HG03442 (cell line): Measurements from ENCODE around the gene CD96.
"Not testable (repeated sequence)": the region's sequence is repeated elsewhere in the genome, so short reads cannot be mapped to it uniquely, and the experiment has no call there.

ENCODE experiments used
- ATAC-seq: cut with Tn5 transposase; IDR thresholded peaks from one replicate; pipeline ENCODE4 v1.9.1; 2021; ENCODE audit warnings: mild to moderate bottlenecking, moderate library complexity; ENCODE audit not compliant: unreplicated experiment

CD96 gene

DNA sequence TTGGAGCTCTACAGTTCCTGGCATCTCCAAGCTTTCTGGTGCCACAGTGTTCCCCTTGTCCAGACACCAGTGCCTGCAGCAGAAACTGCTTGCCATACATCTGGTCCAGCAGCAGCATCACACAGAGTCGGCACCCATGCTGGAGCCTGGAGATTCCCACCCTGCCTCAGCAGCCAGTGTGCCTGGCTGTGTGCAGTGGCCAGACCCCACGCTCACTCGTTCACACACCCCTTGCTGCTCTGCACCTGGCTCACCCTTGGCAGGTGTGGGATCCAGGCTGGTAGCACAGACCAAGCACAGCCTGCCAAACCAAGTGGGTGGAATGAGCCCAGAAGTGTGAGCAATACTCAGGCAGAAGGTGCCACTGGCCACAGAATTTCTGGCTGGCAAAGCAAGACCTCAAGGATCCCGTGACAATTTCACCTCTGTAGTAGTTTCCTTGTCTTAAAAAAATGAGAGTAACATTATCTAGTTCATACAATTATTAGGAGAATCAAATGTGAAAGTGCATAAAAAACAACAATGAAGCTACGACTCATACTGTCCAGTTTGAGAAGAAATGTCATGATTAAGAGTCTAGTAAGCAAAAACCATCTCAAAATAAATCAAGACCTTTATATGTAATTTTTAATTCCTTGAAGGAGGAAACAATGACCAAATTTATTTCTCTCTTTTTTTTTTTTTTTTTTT, 76.1 kb downstream of the CD96 start:
- no peak for ATAC-seq

DNA sequence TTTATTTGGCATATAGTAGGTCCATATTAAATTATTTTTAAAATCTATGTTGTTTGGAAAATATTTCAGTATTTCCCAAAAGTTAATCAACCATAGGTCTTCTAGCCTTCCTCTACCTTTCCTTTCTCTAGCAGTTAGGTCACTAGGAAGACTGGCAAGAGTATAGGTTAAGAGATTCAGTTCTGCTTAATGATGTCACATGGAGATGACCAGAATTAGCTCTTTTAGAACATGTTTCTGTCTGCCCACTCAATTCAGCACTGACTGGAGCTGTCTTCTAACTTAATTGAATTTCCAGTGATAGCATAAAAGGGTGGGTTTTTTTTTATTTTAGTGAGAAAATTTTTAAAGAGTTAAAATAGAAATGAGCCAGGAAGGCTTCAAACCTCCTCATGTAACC, 76.9 kb downstream of the CD96 start:
- ATAC-seq, result peak; percentile 32

DNA sequence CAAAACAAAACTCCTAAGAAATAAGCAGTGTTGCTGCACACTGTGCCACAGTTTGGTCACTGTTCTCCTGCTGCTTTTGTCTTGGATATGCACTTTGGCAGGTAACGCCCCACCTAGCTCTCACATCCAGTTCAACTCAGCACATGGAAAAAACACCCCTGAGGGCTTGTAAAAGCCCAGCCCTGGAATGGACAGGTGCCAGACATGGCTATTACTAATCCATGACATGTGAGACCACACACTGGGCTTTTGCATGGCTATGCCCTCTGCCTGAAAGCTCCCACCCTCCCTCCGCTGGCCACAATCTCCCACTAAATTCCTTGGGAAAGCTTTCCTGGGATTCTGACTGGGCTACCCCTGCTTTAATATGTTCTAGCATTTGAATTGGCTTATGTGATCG, 77.8 kb downstream of the CD96 start:
- no peak for ATAC-seq

GRCh38 chr3:111621535-111621934, 79.5 kb downstream of the CD96 start:
- ATAC-seq, result no peak

- ATAC-seq, result no peak
Observed at GRCh38 chr3:111627092-111627491, 85.1 kb downstream of the CD96 start.

GRCh38 chr3:111629018-111629417, 87.0 kb downstream of the CD96 start:
- ATAC-seq, result not testable (repeated sequence)

DNA sequence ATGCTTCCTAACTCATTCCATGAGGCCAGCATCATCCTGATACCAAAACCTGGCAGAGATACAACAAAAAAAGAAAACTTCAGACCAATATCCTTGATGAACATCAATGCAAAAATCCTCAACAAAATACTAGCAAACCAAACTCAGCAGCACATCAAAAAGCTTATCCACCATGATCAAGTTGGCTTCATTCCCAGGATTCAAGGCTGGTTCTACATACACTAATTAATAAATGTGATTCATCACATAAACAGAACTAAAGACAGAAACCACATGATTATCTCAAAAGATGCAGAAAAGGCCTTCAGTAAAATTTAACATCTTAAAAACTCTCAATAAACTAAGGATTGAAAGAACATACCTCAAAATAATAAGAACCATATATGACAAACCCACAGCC, 88.6 kb downstream of the CD96 start:
- not testable (repeated sequence) for ATAC-seq

- no peak for ATAC-seq
Observed at GRCh38 chr3:111635403-111635802, 93.4 kb downstream of the CD96 start.

GRCh38 chr3:111636366-111636885, 94.4 kb downstream of the CD96 start:
- ATAC-seq, result no peak

- no peak for ATAC-seq
Observed at GRCh38 chr3:111639316-111639715, 97.3 kb downstream of the CD96 start.

DNA sequence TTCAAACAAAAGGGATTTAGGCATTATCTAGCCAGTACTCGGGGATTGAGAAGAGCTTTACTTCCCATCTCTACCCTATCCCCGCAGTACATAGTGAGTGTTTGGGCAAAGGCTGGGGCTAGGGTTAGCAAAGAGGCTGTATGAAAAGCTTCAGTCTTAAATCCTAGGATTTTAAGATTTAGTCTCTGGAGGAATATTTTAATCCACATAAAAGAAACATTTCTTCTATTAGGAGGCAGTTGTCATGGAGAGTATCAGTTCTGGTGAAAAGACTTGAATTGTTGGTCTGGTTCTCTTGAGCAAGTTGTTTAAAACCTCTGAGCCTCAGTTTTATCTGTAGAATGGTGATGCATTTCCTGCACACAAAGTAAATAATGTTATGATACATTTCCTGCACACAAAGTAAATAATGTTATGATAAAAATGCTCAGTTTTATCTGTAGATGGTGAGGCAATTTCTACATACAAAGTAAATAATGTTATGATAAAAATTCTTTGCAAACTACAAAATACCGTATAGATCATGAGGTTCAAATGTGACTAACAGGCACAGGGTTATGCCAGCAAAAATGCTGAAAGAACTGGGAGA, 107.1 kb downstream of the CD96 start:
- no peak for ATAC-seq

DNA sequence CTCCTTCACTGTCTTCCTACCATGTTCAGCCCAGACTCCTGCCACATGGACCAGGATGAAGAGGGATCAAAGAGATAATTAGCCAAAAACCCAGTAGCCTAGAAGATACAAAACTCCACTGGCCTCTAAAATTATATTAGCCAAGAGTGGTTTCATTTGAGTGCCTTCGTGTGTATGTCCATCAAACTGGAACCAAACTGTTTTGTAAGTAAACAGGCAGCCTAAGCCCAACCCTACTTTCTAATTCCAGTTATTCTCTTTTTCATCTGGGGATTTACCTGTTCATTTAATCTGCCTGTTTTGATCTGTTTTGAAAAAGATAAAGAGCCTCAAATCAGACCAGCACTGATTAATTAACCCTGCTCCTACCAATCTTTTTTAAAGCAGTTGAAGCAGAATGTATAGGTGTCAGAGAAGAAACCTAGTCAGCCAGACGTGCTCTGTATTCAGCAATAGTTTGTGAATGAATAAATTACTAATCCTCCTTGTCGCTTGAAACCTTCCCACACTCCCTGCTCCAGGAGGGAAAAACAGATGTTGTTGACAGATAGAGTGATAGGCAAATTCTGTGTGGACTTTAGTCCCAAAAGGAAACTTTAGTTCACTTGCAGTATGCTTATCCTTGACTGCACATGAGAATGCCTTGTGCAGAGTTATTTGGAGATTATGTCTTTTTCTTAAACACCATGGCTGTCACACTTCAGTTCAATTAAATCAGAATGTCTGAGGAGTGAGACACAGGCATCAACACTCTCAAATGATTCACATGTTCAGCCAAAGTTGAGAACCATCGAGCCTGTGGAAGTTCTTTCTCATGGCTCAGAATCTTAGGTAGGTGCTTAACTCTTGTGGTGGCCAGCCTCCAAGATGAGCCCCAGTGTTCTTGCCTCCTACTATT, 108.6 kb downstream of the CD96 start:
- no peak for ATAC-seq

- no peak for ATAC-seq
Observed at GRCh38 chr3:111652492-111653180, 110.6 kb downstream of the CD96 start.

DNA sequence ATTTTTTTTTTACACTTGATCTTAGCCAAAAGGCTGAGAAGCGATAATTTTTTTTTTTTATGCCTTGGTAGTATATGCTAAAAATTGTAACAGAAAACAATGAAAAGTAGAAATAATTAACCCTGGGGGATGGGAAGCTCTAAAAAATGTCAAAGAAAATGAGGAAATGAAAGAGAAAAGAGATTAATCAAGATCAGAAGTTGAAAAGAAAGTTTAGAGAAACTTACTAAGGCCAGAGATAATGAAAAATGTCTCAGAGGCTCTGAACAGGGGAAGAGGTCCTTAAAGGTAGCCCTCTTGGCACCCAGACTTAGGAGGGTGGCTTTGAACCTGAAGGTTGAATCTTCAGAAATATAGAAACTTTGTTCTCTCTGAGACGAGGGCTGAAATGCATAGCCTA, 111.8 kb downstream of the CD96 start:
- no peak for ATAC-seq

GRCh38 chr3:111662012-111662411, 120.0 kb downstream of the CD96 start:
- ATAC-seq, result no peak

GRCh38 chr3:111662907-111663306, 120.9 kb downstream of the CD96 start:
- ATAC-seq, result no peak

DNA sequence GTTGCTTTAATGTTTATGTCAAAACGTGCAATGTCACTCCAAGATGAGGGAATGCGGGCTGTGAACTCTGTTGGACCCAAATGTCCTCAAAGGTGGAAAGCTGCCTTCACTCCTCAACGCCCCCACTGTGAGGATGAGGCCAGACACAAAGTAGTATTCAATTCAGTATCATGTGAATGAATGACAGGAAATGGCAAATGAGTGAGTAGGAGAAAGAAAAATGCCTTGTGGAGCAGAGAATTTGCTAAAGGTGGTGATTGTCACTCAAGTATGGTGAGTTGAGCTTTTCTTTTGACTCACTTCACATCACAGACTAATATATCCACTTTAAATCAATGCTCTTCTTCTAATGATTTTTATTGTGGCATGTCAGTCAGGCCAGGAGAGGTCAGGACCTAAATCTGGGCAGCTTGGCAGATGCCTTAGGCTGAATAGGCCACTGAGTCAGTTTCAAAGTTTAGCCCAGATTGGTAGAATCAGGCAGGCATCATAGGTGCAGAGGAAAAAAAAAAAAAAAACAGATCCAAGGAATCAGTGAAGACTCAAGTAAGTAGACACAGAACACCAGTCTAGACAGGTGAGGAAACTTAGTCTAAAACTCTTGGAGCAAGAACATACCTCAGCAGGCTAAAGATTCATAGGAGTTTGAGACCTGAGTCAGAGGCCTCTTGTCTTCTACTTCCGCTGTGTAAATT, 124.2 kb downstream of the CD96 start:
- ATAC-seq, result no peak

DNA sequence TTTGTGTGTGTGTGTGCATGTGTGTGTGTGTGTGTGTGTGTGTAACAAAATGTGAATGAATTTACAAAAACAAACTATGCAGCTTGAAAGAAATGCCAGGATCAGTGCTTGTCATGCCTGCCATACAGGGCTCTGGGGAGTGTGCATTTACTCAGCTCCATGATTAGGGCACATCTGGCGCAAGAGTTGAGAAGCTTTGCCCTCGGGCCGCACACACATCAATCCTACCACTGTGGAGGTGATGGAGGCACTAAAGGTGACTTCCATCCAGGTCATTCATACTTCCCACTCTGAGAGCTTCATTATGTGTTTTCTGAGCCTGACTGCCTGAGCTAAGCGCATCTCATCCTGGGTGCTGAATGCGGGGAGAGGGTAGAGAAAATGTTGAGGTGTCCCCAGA, 125.2 kb downstream of the CD96 start:
- ATAC-seq, result no peak

GRCh38 chr3:111667621-111668239, 125.7 kb downstream of the CD96 start:
- peak; percentile 98 for ATAC-seq

DNA sequence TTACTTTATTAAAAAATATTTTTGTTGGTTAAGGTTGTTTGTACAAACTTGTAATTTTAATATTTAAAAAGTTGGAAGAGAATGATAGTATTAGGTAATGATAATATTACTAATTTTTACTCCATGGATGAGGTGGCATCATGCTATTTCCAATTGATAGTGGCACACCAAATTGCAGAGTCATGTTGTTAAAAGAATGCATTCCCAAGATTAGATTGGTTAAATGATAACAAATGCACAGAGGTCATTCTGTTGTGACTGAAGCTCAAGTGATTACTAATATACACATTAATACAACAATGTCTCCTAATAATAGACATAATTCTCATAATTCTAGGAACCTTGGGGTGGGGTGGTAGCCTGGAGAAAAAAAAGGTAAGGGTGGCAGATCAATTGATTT, 126.3 kb downstream of the CD96 start:
- no peak for ATAC-seq
